ENCODE data around the gene OPCML. TPM values are rescaled to one million over a fixed set of nuclear protein-coding genes. Genes with fewer than 3 reads are reported as not detected.

The OPCML gene
- total and polyA plus RNA-seq, 4 donors = 16.6 to 70.3 (median 58.1) TPM

DNA sequence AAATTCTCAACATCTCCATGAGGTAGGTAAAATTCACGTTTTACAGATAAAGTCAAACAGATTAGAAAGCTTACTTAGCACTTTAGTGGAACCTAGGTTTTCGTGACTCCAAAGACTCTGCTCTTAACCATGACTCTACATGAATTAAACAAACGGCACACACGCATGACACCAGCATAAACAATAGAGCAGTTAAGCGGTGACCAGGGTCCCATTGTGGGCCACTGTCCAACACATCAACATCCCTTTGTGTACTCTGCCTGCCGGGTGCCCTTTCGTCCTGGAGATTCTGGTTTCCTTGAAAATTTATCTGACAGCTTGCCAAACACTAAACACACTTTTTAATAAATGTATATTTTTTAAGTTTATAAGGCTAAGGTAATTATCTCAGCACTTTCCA lies 941.7 kb downstream of the OPCML start:
- H3K9me3 ChIP-seq (ENCODE audit: control insufficient read depth, insufficient read depth, low read length) = no peaks in the 10 kb centered on the region
- no peaks in the 10 kb centered on the region for H3K36me3 ChIP-seq (ENCODE audit: control insufficient read depth, insufficient read depth, low read length)
- WGBS (ENCODE audit: insufficient coverage) = 54% methylated on average over 4 of the region's 7 CpGs
- DNase-seq (ENCODE audit: low read depth in 4 of 6, low spot score in 6 of 6) = no peak
- no peak overlapping the region for H3K27ac ChIP-seq (ENCODE audit: low read depth, low read length)
- peaks cover 2% of the 10 kb centered on the region for H3K27me3 ChIP-seq (ENCODE audit: control insufficient read depth, insufficient read depth, low read length)
- H3K4me3 ChIP-seq (ENCODE audit: low read depth, low read length) = no peak overlapping the region
- no peaks in the 10 kb centered on the region for H3K4me1 ChIP-seq (ENCODE audit: control insufficient read depth, insufficient read depth, low read length)

DNA sequence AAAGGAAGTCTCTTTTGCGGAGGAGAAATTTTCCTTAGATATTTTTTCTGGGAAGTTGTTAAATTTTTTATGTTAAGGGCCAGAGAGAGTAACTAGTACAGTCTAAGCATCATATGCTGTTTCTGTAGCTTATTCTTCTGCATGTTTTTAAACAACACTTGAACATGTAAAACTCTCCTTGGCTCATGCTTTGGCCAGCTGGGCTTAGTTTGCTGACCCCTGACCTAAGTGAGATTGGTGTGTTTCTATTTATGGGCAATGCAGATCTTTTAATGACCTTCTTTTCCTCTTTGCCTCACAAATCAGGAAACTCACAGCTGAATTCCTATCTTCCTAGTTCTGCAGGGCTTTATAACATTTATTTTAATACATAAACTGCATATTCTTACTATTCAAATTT lies 942.5 kb downstream of the OPCML start:
- WGBS (ENCODE audit: insufficient coverage) = no CpG with 5 or more reads among the region's 1 CpG
- Histone ChIP-seq H3K27me3 (ENCODE audit: control insufficient read depth, insufficient read depth, low read length) (peaks cover 2% of the 10 kb centered on the region), H3K4me1 (ENCODE audit: control insufficient read depth, insufficient read depth, low read length) (no peaks in the 10 kb centered on the region), H3K4me3 (ENCODE audit: low read depth, low read length) (no peak overlapping the region), H3K36me3 (ENCODE audit: control insufficient read depth, insufficient read depth, low read length) (no peaks in the 10 kb centered on the region), H3K27ac (ENCODE audit: low read depth, low read length) (no peak overlapping the region), H3K9me3 (ENCODE audit: control insufficient read depth, insufficient read depth, low read length) (no peaks in the 10 kb centered on the region)
- no peak for DNase-seq (ENCODE audit: low read depth in 4 of 6, low spot score in 6 of 6)

DNA sequence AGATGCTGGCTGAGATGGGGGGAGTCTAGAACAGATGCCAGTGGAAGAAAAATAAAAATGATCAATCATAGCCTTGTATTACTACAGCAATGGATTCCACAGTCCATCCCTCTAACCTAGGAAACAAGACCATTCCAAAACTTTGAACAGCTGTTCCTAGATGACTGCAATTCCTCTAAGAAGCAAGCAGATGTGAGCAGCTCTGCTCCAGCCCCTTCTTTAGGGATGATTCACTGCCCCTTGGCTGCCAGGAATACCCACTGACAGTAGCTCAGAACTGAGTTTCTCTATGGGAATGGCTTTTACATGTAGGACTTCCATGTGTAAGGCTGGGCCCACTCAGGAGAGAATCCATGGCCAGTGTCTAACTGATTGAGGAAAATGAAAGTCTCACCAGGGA lies 943.9 kb downstream of the OPCML start:
- Histone ChIP-seq H3K27me3 (ENCODE audit: control insufficient read depth, insufficient read depth, low read length) (peaks cover 2% of the 10 kb centered on the region), H3K27ac (ENCODE audit: low read depth, low read length) (no peak overlapping the region), H3K4me3 (ENCODE audit: low read depth, low read length) (no peak overlapping the region), H3K36me3 (ENCODE audit: control insufficient read depth, insufficient read depth, low read length) (no peaks in the 10 kb centered on the region), H3K9me3 (ENCODE audit: control insufficient read depth, insufficient read depth, low read length) (no peaks in the 10 kb centered on the region), H3K4me1 (ENCODE audit: control insufficient read depth, insufficient read depth, low read length) (no peaks in the 10 kb centered on the region)
- no peak for DNase-seq (ENCODE audit: low read depth in 4 of 6, low spot score in 6 of 6)

DNA sequence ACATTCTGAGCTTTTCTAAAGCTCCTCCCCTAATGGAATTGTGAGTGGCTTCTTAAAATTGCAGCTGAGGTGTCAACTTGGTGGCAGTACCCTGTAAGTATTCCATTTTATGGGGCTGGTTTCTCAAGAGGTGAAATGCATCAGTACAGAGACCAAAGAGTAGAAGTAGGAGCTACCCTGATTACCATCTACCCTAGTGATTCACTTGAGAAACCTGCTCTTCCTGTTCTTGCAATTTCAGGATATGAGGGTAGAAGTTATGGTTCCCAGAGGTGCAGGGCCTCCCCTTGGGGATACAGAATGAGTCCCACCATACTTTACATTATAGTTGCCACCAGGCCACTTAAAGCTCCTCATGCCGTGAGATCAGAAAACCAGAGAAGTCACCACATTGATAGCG lies 944.6 kb downstream of the OPCML start:
- no peaks in the 10 kb centered on the region for H3K27me3 ChIP-seq (ENCODE audit: control insufficient read depth, insufficient read depth, low read length)
- DNase-seq (ENCODE audit: low read depth in 4 of 6, low spot score in 6 of 6) = no peak
- no peaks in the 10 kb centered on the region for H3K4me1 ChIP-seq (ENCODE audit: control insufficient read depth, insufficient read depth, low read length)
- no peak overlapping the region for H3K27ac ChIP-seq (ENCODE audit: low read depth, low read length)
- no peaks in the 10 kb centered on the region for H3K9me3 ChIP-seq (ENCODE audit: control insufficient read depth, insufficient read depth, low read length)
- WGBS (ENCODE audit: insufficient coverage) = 100% methylated on average over 1 of the region's 2 CpGs
- no peak overlapping the region for H3K4me3 ChIP-seq (ENCODE audit: low read depth, low read length)
- H3K36me3 ChIP-seq (ENCODE audit: control insufficient read depth, insufficient read depth, low read length) = no peaks in the 10 kb centered on the region

DNA sequence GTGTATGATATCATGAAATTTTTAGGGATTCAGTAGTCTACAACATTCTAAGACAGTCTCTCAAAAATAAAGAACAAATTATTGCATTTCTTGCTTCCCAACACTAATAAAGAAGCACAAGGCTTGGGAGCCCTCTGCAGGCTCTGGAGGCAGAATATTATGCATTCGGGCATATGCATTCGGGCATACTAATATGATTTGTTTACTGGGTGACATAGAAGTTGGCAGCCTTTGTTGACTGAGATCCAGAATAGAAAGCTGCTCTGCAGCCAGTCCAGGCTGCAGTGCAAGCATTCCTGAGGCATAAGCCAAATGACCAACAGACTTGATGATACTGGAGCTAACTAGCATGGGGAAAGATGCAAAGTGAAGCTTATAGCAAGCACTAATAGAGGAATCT lies 945.5 kb downstream of the OPCML start:
- 70% methylated on average over 2 of the region's 2 CpGs for WGBS (ENCODE audit: insufficient coverage)
- Histone ChIP-seq H3K27ac (ENCODE audit: low read depth, low read length) (no peak overlapping the region), H3K4me1 (ENCODE audit: control insufficient read depth, insufficient read depth, low read length) (no peaks in the 10 kb centered on the region), H3K9me3 (ENCODE audit: control insufficient read depth, insufficient read depth, low read length) (no peaks in the 10 kb centered on the region), H3K36me3 (ENCODE audit: control insufficient read depth, insufficient read depth, low read length) (no peaks in the 10 kb centered on the region), H3K4me3 (ENCODE audit: low read depth, low read length) (no peak overlapping the region), H3K27me3 (ENCODE audit: control insufficient read depth, insufficient read depth, low read length) (no peaks in the 10 kb centered on the region)
- peak in 2 of 6 donors; percentile 57 to 64 for DNase-seq (ENCODE audit: low read depth in 4 of 6, low spot score in 6 of 6)

DNA sequence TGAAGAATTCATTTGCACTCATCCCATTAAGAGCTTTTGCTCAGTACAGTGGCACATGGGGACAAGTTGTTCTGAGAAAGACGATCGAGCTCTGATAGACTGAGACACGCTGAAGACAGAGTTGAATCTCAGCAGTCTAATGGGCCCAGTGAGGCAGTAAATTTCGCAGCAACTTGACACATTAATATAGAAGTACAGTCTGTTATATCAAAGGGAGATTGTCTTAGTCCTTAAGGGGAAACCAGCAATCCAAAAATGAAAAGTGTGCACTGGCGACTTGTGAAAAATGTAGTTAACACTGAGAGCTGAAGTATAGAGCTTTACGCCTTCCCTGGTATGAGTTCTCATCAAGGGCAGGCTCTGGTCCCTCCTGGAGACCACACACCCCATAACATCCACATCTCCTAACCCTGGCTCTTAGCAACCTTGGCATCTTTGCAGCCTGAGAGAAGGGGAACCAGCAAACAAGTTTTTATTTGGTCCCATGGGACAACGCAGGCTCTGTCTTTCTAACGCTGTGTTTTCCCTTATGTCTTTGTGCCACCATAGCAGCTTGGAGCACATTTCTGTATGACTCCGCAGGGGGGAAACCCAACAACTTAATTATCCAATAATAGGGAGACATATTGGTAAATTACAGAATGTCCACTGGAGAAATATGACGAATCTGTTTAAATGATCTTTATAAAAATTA lies 952.5 kb downstream of the OPCML start:
- Histone ChIP-seq H3K4me1 (ENCODE audit: control insufficient read depth, insufficient read depth, low read length) (no peaks in the 10 kb centered on the region), H3K4me3 (ENCODE audit: low read depth, low read length) (no peak overlapping the region), H3K36me3 (ENCODE audit: control insufficient read depth, insufficient read depth, low read length) (no peaks in the 10 kb centered on the region), H3K9me3 (ENCODE audit: control insufficient read depth, insufficient read depth, low read length) (no peaks in the 10 kb centered on the region), H3K27ac (ENCODE audit: low read depth, low read length) (no peak overlapping the region), H3K27me3 (ENCODE audit: control insufficient read depth, insufficient read depth, low read length) (no peaks in the 10 kb centered on the region)
- DNase-seq (ENCODE audit: low read depth in 4 of 6, low spot score in 6 of 6) = peak in 2 of 6 donors; percentile 10 to 86
- 60% methylated on average over 2 of the region's 10 CpGs for WGBS (ENCODE audit: insufficient coverage)

DNA sequence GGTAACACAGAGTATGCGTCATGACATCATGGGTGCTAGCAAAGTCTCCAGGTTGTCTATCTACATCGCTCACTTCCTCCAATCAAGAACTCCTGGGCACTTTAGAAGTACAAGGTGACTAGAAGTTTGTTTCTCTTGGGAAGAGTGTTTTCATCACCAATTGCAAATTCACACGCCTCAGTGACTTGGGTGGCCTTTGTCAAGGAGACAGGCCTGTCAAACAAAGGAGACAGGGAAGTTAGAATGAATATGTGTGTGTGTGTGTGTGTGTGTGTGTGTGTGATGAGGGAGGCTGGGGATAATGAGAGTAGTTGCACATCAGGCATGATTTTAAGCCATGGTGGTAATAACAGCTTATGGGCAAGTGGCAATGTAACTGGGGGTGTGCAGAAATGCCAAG lies 953.2 kb downstream of the OPCML start:
- Histone ChIP-seq H3K9me3 (ENCODE audit: control insufficient read depth, insufficient read depth, low read length) (no peaks in the 10 kb centered on the region), H3K27ac (ENCODE audit: low read depth, low read length) (no peak overlapping the region), H3K27me3 (ENCODE audit: control insufficient read depth, insufficient read depth, low read length) (no peaks in the 10 kb centered on the region), H3K4me3 (ENCODE audit: low read depth, low read length) (no peak overlapping the region), H3K4me1 (ENCODE audit: control insufficient read depth, insufficient read depth, low read length) (no peaks in the 10 kb centered on the region), H3K36me3 (ENCODE audit: control insufficient read depth, insufficient read depth, low read length) (no peaks in the 10 kb centered on the region)
- no peak for DNase-seq (ENCODE audit: low read depth in 4 of 6, low spot score in 6 of 6)
- WGBS (ENCODE audit: insufficient coverage) = no CpG with 5 or more reads among the region's 3 CpGs

DNA sequence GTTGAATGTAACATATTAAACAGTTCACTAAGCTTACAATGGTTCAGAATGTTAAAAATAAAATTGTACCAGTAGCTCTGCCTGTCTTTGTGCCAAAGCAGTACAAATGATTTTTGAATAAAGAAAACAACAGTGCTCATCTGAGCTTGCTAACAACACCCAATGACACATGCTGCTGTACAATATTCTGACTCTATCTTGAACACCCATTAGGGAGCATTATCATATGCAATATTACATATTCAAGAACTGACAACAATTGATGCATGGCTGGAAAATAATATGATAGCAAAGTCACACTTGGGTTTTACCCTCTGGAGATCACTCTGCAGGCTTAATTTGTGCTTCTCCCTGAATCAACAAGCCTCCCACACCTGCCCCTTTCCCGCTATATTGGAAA lies 953.7 kb downstream of the OPCML start:
- DNase-seq (ENCODE audit: low read depth in 4 of 6, low spot score in 6 of 6) = peak in 1 of 6 donors; percentile 70
- Histone ChIP-seq H3K27me3 (ENCODE audit: control insufficient read depth, insufficient read depth, low read length) (no peaks in the 10 kb centered on the region), H3K36me3 (ENCODE audit: control insufficient read depth, insufficient read depth, low read length) (no peaks in the 10 kb centered on the region), H3K4me1 (ENCODE audit: control insufficient read depth, insufficient read depth, low read length) (no peaks in the 10 kb centered on the region), H3K9me3 (ENCODE audit: control insufficient read depth, insufficient read depth, low read length) (no peaks in the 10 kb centered on the region), H3K27ac (ENCODE audit: low read depth, low read length) (no peak overlapping the region), H3K4me3 (ENCODE audit: low read depth, low read length) (no peak overlapping the region)
- WGBS (ENCODE audit: insufficient coverage) = no CpG with 5 or more reads among the region's 1 CpG

DNA sequence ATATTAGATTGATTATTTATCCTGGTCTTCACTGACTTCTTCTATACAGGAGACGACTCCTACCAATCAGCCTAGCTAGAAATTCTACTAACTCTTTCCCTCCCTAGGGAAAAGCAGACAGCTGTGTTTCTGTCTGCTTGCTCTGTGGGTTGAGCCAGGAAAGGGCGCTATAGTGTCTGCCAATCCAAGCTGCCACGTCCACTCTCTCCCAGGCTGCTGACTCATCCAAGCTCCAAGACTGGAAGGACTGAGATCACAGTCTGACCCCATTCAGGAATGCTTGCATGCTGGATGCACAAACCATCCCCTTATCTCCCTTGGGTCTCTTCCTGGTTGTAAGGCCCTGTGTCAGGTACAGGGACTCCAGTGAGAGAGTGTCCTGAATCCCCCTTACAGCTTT lies 955.6 kb downstream of the OPCML start:
- Histone ChIP-seq H3K36me3 (ENCODE audit: control insufficient read depth, insufficient read depth, low read length) (no peaks in the 10 kb centered on the region), H3K27me3 (ENCODE audit: control insufficient read depth, insufficient read depth, low read length) (no peaks in the 10 kb centered on the region), H3K4me3 (ENCODE audit: low read depth, low read length) (no peak overlapping the region), H3K9me3 (ENCODE audit: control insufficient read depth, insufficient read depth, low read length) (peaks cover 2% of the 10 kb centered on the region), H3K27ac (ENCODE audit: low read depth, low read length) (no peak overlapping the region), H3K4me1 (ENCODE audit: control insufficient read depth, insufficient read depth, low read length) (no peaks in the 10 kb centered on the region)
- WGBS (ENCODE audit: insufficient coverage) = 73% methylated on average over 2 of the region's 3 CpGs
- no peak for DNase-seq (ENCODE audit: low read depth in 4 of 6, low spot score in 6 of 6)

DNA sequence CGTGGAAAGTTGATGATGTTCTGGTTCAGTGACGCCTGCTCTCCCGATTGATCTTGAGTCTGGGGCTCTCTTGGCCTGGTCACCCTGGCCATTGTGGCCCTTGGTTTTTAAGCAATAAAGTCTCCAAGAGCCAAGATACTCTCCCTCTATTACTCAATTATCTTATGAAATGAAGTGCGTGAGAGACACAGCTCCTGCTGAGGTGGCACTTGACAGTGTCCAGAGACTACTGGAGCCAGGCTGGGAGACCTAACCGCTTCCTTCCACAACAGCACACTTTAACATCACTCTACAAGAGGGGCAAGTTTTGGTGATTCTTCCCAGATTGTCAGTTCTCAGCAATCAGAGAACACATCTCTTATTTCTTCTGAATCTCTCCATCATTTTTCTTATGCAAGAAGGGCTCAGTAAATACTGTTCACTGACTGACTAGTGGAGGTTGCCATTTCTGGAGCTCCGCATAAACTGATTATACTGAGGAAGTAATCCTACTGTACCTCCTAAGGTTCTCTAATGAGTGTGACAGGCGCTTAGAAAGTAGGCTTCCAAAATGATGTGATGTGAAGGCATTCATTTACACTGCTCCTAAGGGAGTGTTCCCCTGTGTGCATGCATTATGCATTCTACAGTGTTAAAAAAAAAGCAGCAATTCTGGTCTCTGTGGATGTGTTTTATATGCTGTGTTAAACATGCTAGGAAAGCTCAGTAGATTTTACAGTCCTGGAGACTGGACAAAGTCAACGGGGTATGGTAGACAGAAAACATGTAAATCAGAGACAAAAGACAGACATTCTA lies 968.0 kb downstream of the OPCML start:
- H3K27me3 ChIP-seq (ENCODE audit: control insufficient read depth, insufficient read depth, low read length) = no peaks in the 10 kb centered on the region
- WGBS (ENCODE audit: insufficient coverage) = 93% methylated on average over 3 of the region's 8 CpGs
- no peak overlapping the region for H3K4me3 ChIP-seq (ENCODE audit: low read depth, low read length)
- DNase-seq (ENCODE audit: low read depth in 4 of 6, low spot score in 6 of 6) = peak in 1 of 6 donors; percentile 81
- H3K4me1 ChIP-seq (ENCODE audit: control insufficient read depth, insufficient read depth, low read length) = no peaks in the 10 kb centered on the region
- H3K9me3 ChIP-seq (ENCODE audit: control insufficient read depth, insufficient read depth, low read length) = no peaks in the 10 kb centered on the region
- no peak overlapping the region for H3K27ac ChIP-seq (ENCODE audit: low read depth, low read length)
- H3K36me3 ChIP-seq (ENCODE audit: control insufficient read depth, insufficient read depth, low read length) = no peaks in the 10 kb centered on the region

Measured in spinal cord (tissue), 10 donors.